Measurements from ENCODE around the gene ZNHIT3. TPM values are rescaled to one million over a fixed set of nuclear protein-coding genes. Genes with fewer than 3 reads are reported as not detected.

ZNHIT3 gene
- total and polyA plus RNA-seq, 2 experiments from 2014 or later: 50.5 to 128 TPM

- H3K9me2 ChIP-seq (ENCODE audit: insufficient read depth): no peaks in the 10 kb centered on the region
- Mint-ChIP-seq H3K27me3 (ENCODE audit: insufficient read depth, low read depth, poor library complexity) (peaks cover 7% of the 10 kb centered on the region), H3K9me3 (peaks cover 4% of the 10 kb centered on the region; the same call in 2 of the 3 replicates), H3K36me3 (ENCODE audit: low read depth) (peaks cover 30% of the 10 kb centered on the region), H3K4me1 (peaks cover 5% of the 10 kb centered on the region; the same call in 2 of the 3 replicates), H3K27ac (no peak overlapping the region), H3K4me3 (no peak overlapping the region)
- H3K4me2 ChIP-seq: no peak overlapping the region
- no peak overlapping the region for H2AFZ ChIP-seq
- TF ChIP-seq NANOG (IDR thresholded peaks at IDR 0.05; ENCODE audit: borderline replicate concordance): no peak
- TF ChIP-seq, protein P1, sequence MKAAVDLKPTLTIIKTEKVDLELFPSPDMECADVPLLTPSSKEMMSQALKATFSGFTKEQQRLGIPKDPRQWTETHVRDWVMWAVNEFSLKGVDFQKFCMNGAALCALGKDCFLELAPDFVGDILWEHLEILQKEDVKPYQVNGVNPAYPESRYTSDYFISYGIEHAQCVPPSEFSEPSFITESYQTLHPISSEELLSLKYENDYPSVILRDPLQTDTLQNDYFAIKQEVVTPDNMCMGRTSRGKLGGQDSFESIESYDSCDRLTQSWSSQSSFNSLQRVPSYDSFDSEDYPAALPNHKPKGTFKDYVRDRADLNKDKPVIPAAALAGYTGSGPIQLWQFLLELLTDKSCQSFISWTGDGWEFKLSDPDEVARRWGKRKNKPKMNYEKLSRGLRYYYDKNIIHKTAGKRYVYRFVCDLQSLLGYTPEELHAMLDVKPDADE (IDR thresholded peaks at IDR 0.05): no peak
- TF ChIP-seq ZNF114 (CRISPR knock-in tag; IDR thresholded peaks at IDR 0.05): no peak
- TF ChIP-seq, protein P2, sequence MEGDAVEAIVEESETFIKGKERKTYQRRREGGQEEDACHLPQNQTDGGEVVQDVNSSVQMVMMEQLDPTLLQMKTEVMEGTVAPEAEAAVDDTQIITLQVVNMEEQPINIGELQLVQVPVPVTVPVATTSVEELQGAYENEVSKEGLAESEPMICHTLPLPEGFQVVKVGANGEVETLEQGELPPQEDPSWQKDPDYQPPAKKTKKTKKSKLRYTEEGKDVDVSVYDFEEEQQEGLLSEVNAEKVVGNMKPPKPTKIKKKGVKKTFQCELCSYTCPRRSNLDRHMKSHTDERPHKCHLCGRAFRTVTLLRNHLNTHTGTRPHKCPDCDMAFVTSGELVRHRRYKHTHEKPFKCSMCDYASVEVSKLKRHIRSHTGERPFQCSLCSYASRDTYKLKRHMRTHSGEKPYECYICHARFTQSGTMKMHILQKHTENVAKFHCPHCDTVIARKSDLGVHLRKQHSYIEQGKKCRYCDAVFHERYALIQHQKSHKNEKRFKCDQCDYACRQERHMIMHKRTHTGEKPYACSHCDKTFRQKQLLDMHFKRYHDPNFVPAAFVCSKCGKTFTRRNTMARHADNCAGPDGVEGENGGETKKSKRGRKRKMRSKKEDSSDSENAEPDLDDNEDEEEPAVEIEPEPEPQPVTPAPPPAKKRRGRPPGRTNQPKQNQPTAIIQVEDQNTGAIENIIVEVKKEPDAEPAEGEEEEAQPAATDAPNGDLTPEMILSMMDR (conservative IDR thresholded peaks at IDR 0.05; ENCODE audit: low read depth in 2 of 2): no peak
- no peak for TF ChIP-seq STAT1 (IDR thresholded peaks at IDR 0.05; ENCODE audit: unreplicated experiment)
- no peak for TF ChIP-seq POLR2AphosphoS5 (IDR thresholded peaks at IDR 0.05; ENCODE audit: low read depth)
- no peak for TF ChIP-seq EZH2 (IDR thresholded peaks at IDR 0.05; ENCODE audit: low read depth, unreplicated experiment)
- TF ChIP-seq, protein P3, sequence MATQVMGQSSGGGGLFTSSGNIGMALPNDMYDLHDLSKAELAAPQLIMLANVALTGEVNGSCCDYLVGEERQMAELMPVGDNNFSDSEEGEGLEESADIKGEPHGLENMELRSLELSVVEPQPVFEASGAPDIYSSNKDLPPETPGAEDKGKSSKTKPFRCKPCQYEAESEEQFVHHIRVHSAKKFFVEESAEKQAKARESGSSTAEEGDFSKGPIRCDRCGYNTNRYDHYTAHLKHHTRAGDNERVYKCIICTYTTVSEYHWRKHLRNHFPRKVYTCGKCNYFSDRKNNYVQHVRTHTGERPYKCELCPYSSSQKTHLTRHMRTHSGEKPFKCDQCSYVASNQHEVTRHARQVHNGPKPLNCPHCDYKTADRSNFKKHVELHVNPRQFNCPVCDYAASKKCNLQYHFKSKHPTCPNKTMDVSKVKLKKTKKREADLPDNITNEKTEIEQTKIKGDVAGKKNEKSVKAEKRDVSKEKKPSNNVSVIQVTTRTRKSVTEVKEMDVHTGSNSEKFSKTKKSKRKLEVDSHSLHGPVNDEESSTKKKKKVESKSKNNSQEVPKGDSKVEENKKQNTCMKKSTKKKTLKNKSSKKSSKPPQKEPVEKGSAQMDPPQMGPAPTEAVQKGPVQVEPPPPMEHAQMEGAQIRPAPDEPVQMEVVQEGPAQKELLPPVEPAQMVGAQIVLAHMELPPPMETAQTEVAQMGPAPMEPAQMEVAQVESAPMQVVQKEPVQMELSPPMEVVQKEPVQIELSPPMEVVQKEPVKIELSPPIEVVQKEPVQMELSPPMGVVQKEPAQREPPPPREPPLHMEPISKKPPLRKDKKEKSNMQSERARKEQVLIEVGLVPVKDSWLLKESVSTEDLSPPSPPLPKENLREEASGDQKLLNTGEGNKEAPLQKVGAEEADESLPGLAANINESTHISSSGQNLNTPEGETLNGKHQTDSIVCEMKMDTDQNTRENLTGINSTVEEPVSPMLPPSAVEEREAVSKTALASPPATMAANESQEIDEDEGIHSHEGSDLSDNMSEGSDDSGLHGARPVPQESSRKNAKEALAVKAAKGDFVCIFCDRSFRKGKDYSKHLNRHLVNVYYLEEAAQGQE (IDR thresholded peaks at IDR 0.05; ENCODE audit: unreplicated experiment): no peak
- no peak for TF ChIP-seq ZNF462 (CRISPR knock-in tag; IDR thresholded peaks at IDR 0.05)
- no peak for TF ChIP-seq EZH2phosphoT487 (IDR thresholded peaks at IDR 0.05; ENCODE audit: unreplicated experiment)
- TF ChIP-seq ZNF331 (CRISPR knock-in tag; IDR thresholded peaks at IDR 0.05; ENCODE audit: low read depth): no peak
- no peak for TF ChIP-seq JUNB (IDR thresholded peaks at IDR 0.05; ENCODE audit: unreplicated experiment)
- TF ChIP-seq CREB1 (CRISPR knock-in tag; IDR thresholded peaks at IDR 0.05; ENCODE audit: low read depth): no peak
- peaks cover 20% of the 10 kb centered on the region for H3F3A ChIP-seq (replicated peaks; ENCODE audit: low read depth)
- peaks cover 36% of the 10 kb centered on the region for H3K79me2 ChIP-seq (replicated peaks; ENCODE audit: insufficient read depth)
- no peaks in the 10 kb centered on the region for H3K27me3 ChIP-seq (ENCODE audit: insufficient read depth)
- H3K27ac ChIP-seq (ENCODE audit: low read depth): no peak overlapping the region
- DNase-seq (ENCODE audit: low spot score) (no peak), ATAC-seq (no peak)
- peaks cover 24% of the 10 kb centered on the region for H3K36me3 ChIP-seq (ENCODE audit: insufficient read depth)
- H4K20me1 ChIP-seq (replicated peaks; ENCODE audit: insufficient read depth): 0 out of 2 replicates have a peak, but pooled peaks cover 6% of the 10 kb centered on the region
- H3K4me3 ChIP-seq: no peak overlapping the region
- peaks cover 10% of the 10 kb centered on the region for H3K4me1 ChIP-seq (ENCODE audit: insufficient read depth)
Observed at GRCh38 chr17:36540696-36541095, 54.2 kb downstream of the ZNHIT3 start.
